Effector memory CD8-positive, alpha-beta T cell (primary cell): ENCODE data around the gene C19orf73.

Source experiments
- ATAC-seq: fragments of 150-1000 bp; cut with Tn5 transposase; replicated peaks from 2 replicates; pipeline ENCODE4 v1.10.0; 2021; ENCODE audit warnings: mild to moderate bottlenecking, moderate library complexity
- DNase-seq, 3 experiments: peaks; one replicate each; pipeline ENCODE4 v3.0.0; 2021
- H3K27ac Mint-ChIP-seq, 2 donors: one replicate each; pipeline ENCODE4 v1.8.0; 2022; ENCODE audit warnings: mild to moderate bottlenecking in 2 of 2, mixed read lengths in 2 of 2, moderate library complexity in 2 of 2
- H3K27me3 Mint-ChIP-seq, 2 donors: one replicate each; pipeline ENCODE4 v1.8.0; 2022; ENCODE audit warnings: mixed read lengths in 2 of 2
- H3K36me3 Mint-ChIP-seq: one replicate; pipeline ENCODE4 v1.8.0; 2022; ENCODE audit warnings: mild to moderate bottlenecking, moderate library complexity, mixed read lengths; ENCODE audit not compliant: insufficient read depth
- H3K4me1 Mint-ChIP-seq, 2 donors: one replicate each; pipeline ENCODE4 v1.8.0; 2022; ENCODE audit warnings: low read depth in 2 of 2, mixed read lengths in 2 of 2
- H3K4me3 Mint-ChIP-seq, 2 donors: one replicate each; pipeline ENCODE4 v1.8.0; 2022; ENCODE audit warnings: mild to moderate bottlenecking in 2 of 2, mixed read lengths in 2 of 2, moderate library complexity in 2 of 2
- H3K9me3 Mint-ChIP-seq, 2 donors: one replicate each; pipeline ENCODE4 v1.8.0; 2022; ENCODE audit warnings: mixed read lengths in 2 of 2
- total RNA-seq, 9 experiments: gene quantifications; one replicate each; lab custom pipeline; 2026; lab: John Stamatoyannopoulos, UW

C19orf73 gene
- total RNA-seq: 0.43 to 3.3 (median 1.0) reads per million in 9 experiments

- peak within 1 kb of the TSS; percentile 90 to 96 for H3K4me3 Mint-ChIP-seq
- DNase-seq: peak; percentile 95 to 96 (median 96)
- no peaks in the 10 kb centered on the region for H3K9me3 Mint-ChIP-seq
- H3K27ac Mint-ChIP-seq: peak within 1 kb of the TSS; percentile 93 to 97
- peaks cover 35 to 36% of the 10 kb centered on the region in 2 donors for H3K4me1 Mint-ChIP-seq
- no peaks in the 10 kb centered on the region for H3K27me3 Mint-ChIP-seq
- ATAC-seq: peak; percentile 76
- H3K36me3 Mint-ChIP-seq: peaks cover 6% of the 10 kb centered on the region
These were observed at the start of gene C19orf73 for GRCh38 chr19:49118565-49119410. Gene C19orf73 (minus strand): TSS chr19:49119143. CDS start chr19:49119022, 121 bp downstream.

GRCh38 chr19:49168421-49168820 lies 49.5 kb upstream of the C19orf73 start:
- no peak for DNase-seq
- no peaks in the 10 kb centered on the region for H3K9me3 Mint-ChIP-seq
- no peaks in the 10 kb centered on the region for H3K4me1 Mint-ChIP-seq

GRCh38 chr19:49167857-49168409 lies 49.0 kb upstream of the C19orf73 start:
- H3K4me1 Mint-ChIP-seq: no peaks in the 10 kb centered on the region
- no peaks in the 10 kb centered on the region for H3K9me3 Mint-ChIP-seq
- no peak overlapping the region for H3K4me3 Mint-ChIP-seq
- ATAC-seq (no peak), DNase-seq (no peak)
- H3K27ac Mint-ChIP-seq: no peak overlapping the region
- no peaks in the 10 kb centered on the region for H3K36me3 Mint-ChIP-seq
- peaks cover 19 to 40% of the 10 kb centered on the region in 2 donors for H3K27me3 Mint-ChIP-seq

More at GRCh38 chr19:49168421-49168820, 49.5 kb upstream of the C19orf73 start:
- Mint-ChIP-seq H3K4me3 (no peak overlapping the region), H3K27me3 (peaks cover 19 to 40% of the 10 kb centered on the region in 2 donors), H3K27ac (no peak overlapping the region), H3K36me3 (no peaks in the 10 kb centered on the region)
- no peak for ATAC-seq

GRCh38 chr19:49165865-49166301 lies 46.9 kb upstream of the C19orf73 start:
- no peak for ATAC-seq
- Mint-ChIP-seq H3K9me3 (no peaks in the 10 kb centered on the region), H3K36me3 (no peaks in the 10 kb centered on the region), H3K27me3 (peaks cover 23 to 53% of the 10 kb centered on the region in 2 donors), H3K4me3 (no peak overlapping the region), H3K4me1 (no peaks in the 10 kb centered on the region), H3K27ac (no peak overlapping the region)
- no peak for DNase-seq

GRCh38 chr19:49165111-49165750 lies 46.3 kb upstream of the C19orf73 start:
- Mint-ChIP-seq H3K36me3 (peaks cover under 1% of the 10 kb centered on the region), H3K27me3 (peaks cover 29 to 60% of the 10 kb centered on the region in 2 donors), H3K27ac (no peak overlapping the region), H3K9me3 (no peaks in the 10 kb centered on the region), H3K4me3 (no peak overlapping the region), H3K4me1 (no peaks in the 10 kb centered on the region)
- no peak for DNase-seq
- no peak for ATAC-seq

GRCh38 chr19:49161987-49162386 lies 43.0 kb upstream of the C19orf73 start:
- DNase-seq (no peak), ATAC-seq (no peak)
- peaks cover 53 to 74% of the 10 kb centered on the region in 2 donors for H3K27me3 Mint-ChIP-seq
- no peak overlapping the region for H3K27ac Mint-ChIP-seq
- H3K36me3 Mint-ChIP-seq: peaks cover 3% of the 10 kb centered on the region
- H3K9me3 Mint-ChIP-seq: no peaks in the 10 kb centered on the region
- peaks cover 6% of the 10 kb centered on the region in 2 donors for H3K4me1 Mint-ChIP-seq
- H3K4me3 Mint-ChIP-seq: no peak overlapping the region

- Mint-ChIP-seq H3K4me1 (peaks cover 6% of the 10 kb centered on the region in 2 donors), H3K27ac (no peak overlapping the region), H3K36me3 (peaks cover 3% of the 10 kb centered on the region), H3K9me3 (no peaks in the 10 kb centered on the region), H3K4me3 (no peak overlapping the region), H3K27me3 (peaks cover 53 to 73% of the 10 kb centered on the region in 2 donors)
- DNase-seq: no peak
- ATAC-seq: no peak
These were observed 41.7 kb upstream of the C19orf73 start for GRCh38 chr19:49160450-49161189.

- peaks cover 6% of the 10 kb centered on the region in 2 donors for H3K4me1 Mint-ChIP-seq
- ATAC-seq (peak; percentile 51), DNase-seq (no peak)
- H3K4me3 Mint-ChIP-seq: peak within 1 kb of the TSS; percentile 33 to 64
- H3K36me3 Mint-ChIP-seq: peaks cover 3% of the 10 kb centered on the region
- H3K27ac Mint-ChIP-seq: no peak within 1 kb of the TSS
- H3K9me3 Mint-ChIP-seq: no peaks in the 10 kb centered on the region
- peaks cover 72 to 92% of the 10 kb centered on the region in 2 donors for H3K27me3 Mint-ChIP-seq
These were observed 38.7 kb upstream of the C19orf73 start, which contains the start of gene TRPM4 for GRCh38 chr19:49157445-49158224. Gene TRPM4 (plus strand): TSS chr19:49157792. CDS start chr19:49157867, 75 bp downstream.

- Mint-ChIP-seq H3K4me1 (peaks cover 9 to 11% of the 10 kb centered on the region in 2 donors), H3K27me3 (peaks cover 72 to 96% of the 10 kb centered on the region in 2 donors), H3K27ac (no peak overlapping the region), H3K36me3 (peaks cover 3% of the 10 kb centered on the region), H3K9me3 (no peaks in the 10 kb centered on the region), H3K4me3 (no peak overlapping the region)
- no peak for ATAC-seq
- no peak for DNase-seq
These were observed 36.9 kb upstream of the C19orf73 start for GRCh38 chr19:49155820-49156346.

- DNase-seq: no peak
- Mint-ChIP-seq H3K4me1 (peaks cover 12 to 15% of the 10 kb centered on the region in 2 donors), H3K4me3 (no peak within 1 kb of the TSS), H3K27ac (no peak within 1 kb of the TSS), H3K9me3 (no peaks in the 10 kb centered on the region), H3K36me3 (peaks cover 2% of the 10 kb centered on the region), H3K27me3 (peaks cover 70 to 96% of the 10 kb centered on the region in 2 donors)
- ATAC-seq: no peak
These were observed 36.3 kb upstream of the C19orf73 start, which contains the start of gene HRC for GRCh38 chr19:49155005-49155819. Gene HRC (minus strand): TSS chr19:49155396. CDS start chr19:49155237, 159 bp downstream.

- no peaks in the 10 kb centered on the region for H3K9me3 Mint-ChIP-seq
- H3K27ac Mint-ChIP-seq: no peak overlapping the region
- peaks cover 6% of the 10 kb centered on the region for H3K36me3 Mint-ChIP-seq
- ATAC-seq (no peak), DNase-seq (no peak)
- peaks cover 19 to 22% of the 10 kb centered on the region in 2 donors for H3K4me1 Mint-ChIP-seq
- H3K4me3 Mint-ChIP-seq: no peak overlapping the region
- peaks cover 69 to 96% of the 10 kb centered on the region in 2 donors for H3K27me3 Mint-ChIP-seq
These were observed 35.3 kb upstream of the C19orf73 start for GRCh38 chr19:49154279-49154678.
